Subcutaneous abdominal adipose tissue (tissue), 5 donors: ENCODE data around the gene LMBRD1.

ENCODE experiments used
- H3K27ac ChIP-seq: one replicate; pipeline ENCODE4 v1.7.0; 2013; ENCODE audit warnings: low read depth, mild to moderate bottlenecking, inconsistent platforms, low read length, moderate library complexity
- H3K27me3 ChIP-seq, 5 donors: one replicate each; pipeline ENCODE4 v1.7.0; 2013; ENCODE audit warnings: low read length in 5 of 5, inconsistent platforms in 1 of 5; ENCODE audit not compliant: control insufficient read depth in 5 of 5, insufficient read depth in 4 of 5
- H3K36me3 ChIP-seq, 5 donors: one replicate each; pipeline ENCODE4 v1.7.0; 2013; ENCODE audit warnings: low read length in 5 of 5; ENCODE audit not compliant: control insufficient read depth in 5 of 5, insufficient read depth in 5 of 5
- H3K4me1 ChIP-seq, 5 donors: one replicate each; pipeline ENCODE4 v1.7.0; 2013; ENCODE audit warnings: low read length in 5 of 5, mild to moderate bottlenecking in 3 of 5, moderate library complexity in 1 of 5; ENCODE audit not compliant: control insufficient read depth in 5 of 5, insufficient read depth in 5 of 5
- H3K4me3 ChIP-seq, 5 donors: one replicate each; pipeline ENCODE4 v1.7.0; 2013; ENCODE audit warnings: low read length in 5 of 5, low read depth in 1 of 5
- H3K9ac ChIP-seq, 5 donors: one replicate each; pipeline ENCODE4 v1.7.0; 2013; ENCODE audit warnings: low read length in 5 of 5, mild to moderate bottlenecking in 4 of 5, moderate library complexity in 3 of 5
- H3K9me3 ChIP-seq, 5 donors: one replicate each; pipeline ENCODE4 v1.7.0; 2013; ENCODE audit warnings: low read length in 5 of 5; ENCODE audit not compliant: control insufficient read depth in 5 of 5
- donor health status: healthy.
- donor health status: healthy.
- donor health status: healthy.
- donor health status: healthy.
- donor health status: healthy.

The LMBRD1 gene

GRCh38 chr6:69665437-69665836 lies 131.4 kb downstream of the LMBRD1 start:
- peaks cover 0 to 7% (median 3%) of the 10 kb centered on the region in 5 donors for H3K36me3 ChIP-seq
- peaks cover 0 to 3% (median 0%) of the 10 kb centered on the region in 5 donors for H3K4me1 ChIP-seq
- H3K4me3 ChIP-seq = no peak overlapping the region
- H3K9ac ChIP-seq = no peak overlapping the region
- no peaks in the 10 kb centered on the region for H3K27me3 ChIP-seq
- H3K27ac ChIP-seq = no peak overlapping the region
- no peaks in the 10 kb centered on the region for H3K9me3 ChIP-seq

- Histone ChIP-seq H3K27ac (no peak overlapping the region), H3K9ac (no peak overlapping the region), H3K9me3 (no peaks in the 10 kb centered on the region), H3K36me3 (no peaks in the 10 kb centered on the region), H3K4me3 (no peak overlapping the region), H3K4me1 (peaks cover 0 to 3% (median 0%) of the 10 kb centered on the region in 5 donors), H3K27me3 (no peaks in the 10 kb centered on the region)
These were observed 132.3 kb downstream of the LMBRD1 start for GRCh38 chr6:69664551-69664950.

GRCh38 chr6:69663215-69663614 lies 133.6 kb downstream of the LMBRD1 start:
- Histone ChIP-seq H3K4me1 (peaks cover 0 to 3% (median 0%) of the 10 kb centered on the region in 5 donors), H3K27me3 (no peaks in the 10 kb centered on the region), H3K9me3 (peaks cover 0 to 11% (median 8%) of the 10 kb centered on the region in 5 donors), H3K27ac (no peak overlapping the region), H3K9ac (no peak overlapping the region), H3K36me3 (no peaks in the 10 kb centered on the region), H3K4me3 (no peak overlapping the region)

GRCh38 chr6:69650703-69651102 lies 146.1 kb downstream of the LMBRD1 start:
- H3K9me3 ChIP-seq = no peaks in the 10 kb centered on the region
- no peaks in the 10 kb centered on the region for H3K4me1 ChIP-seq
- H3K27ac ChIP-seq = no peak overlapping the region

GRCh38 chr6:69647726-69648125 lies 149.1 kb downstream of the LMBRD1 start:
- H3K27ac ChIP-seq = no peak overlapping the region
- peaks cover 0 to 3% (median 0%) of the 10 kb centered on the region in 5 donors for H3K9me3 ChIP-seq
- H3K4me3 ChIP-seq = no peak overlapping the region
- no peaks in the 10 kb centered on the region for H3K27me3 ChIP-seq
- H3K9ac ChIP-seq = no peak overlapping the region
- H3K36me3 ChIP-seq = no peaks in the 10 kb centered on the region
- H3K4me1 ChIP-seq = no peaks in the 10 kb centered on the region

More at GRCh38 chr6:69650703-69651102, 146.1 kb downstream of the LMBRD1 start:
- Histone ChIP-seq H3K36me3 (no peaks in the 10 kb centered on the region), H3K9ac (no peak overlapping the region), H3K4me3 (no peak overlapping the region), H3K27me3 (no peaks in the 10 kb centered on the region)

GRCh38 chr6:69643688-69644087 lies 153.1 kb downstream of the LMBRD1 start:
- H3K4me3 ChIP-seq = no peak overlapping the region
- peaks cover 0 to 2% (median 0%) of the 10 kb centered on the region in 5 donors for H3K27me3 ChIP-seq

GRCh38 chr6:69632932-69633331 lies 163.9 kb downstream of the LMBRD1 start:
- H3K9ac ChIP-seq = no peak overlapping the region
- peaks cover 0 to 5% (median 0%) of the 10 kb centered on the region in 5 donors for H3K9me3 ChIP-seq
- no peak overlapping the region for H3K4me3 ChIP-seq
- H3K27me3 ChIP-seq = no peaks in the 10 kb centered on the region
- H3K27ac ChIP-seq = no peak overlapping the region
- H3K36me3 ChIP-seq = no peaks in the 10 kb centered on the region
- no peaks in the 10 kb centered on the region for H3K4me1 ChIP-seq

More at GRCh38 chr6:69643688-69644087, 153.1 kb downstream of the LMBRD1 start:
- Histone ChIP-seq H3K9ac (no peak overlapping the region), H3K9me3 (peaks cover 0 to 3% (median 0%) of the 10 kb centered on the region in 5 donors), H3K27ac (no peak overlapping the region), H3K4me1 (no peaks in the 10 kb centered on the region), H3K36me3 (no peaks in the 10 kb centered on the region)

- no peak overlapping the region for H3K27ac ChIP-seq
- no peak overlapping the region for H3K9ac ChIP-seq
- H3K36me3 ChIP-seq = no peaks in the 10 kb centered on the region
- H3K4me3 ChIP-seq = no peak overlapping the region
- no peaks in the 10 kb centered on the region for H3K4me1 ChIP-seq
- no peaks in the 10 kb centered on the region for H3K27me3 ChIP-seq
- peaks cover 0 to 5% (median 0%) of the 10 kb centered on the region in 5 donors for H3K9me3 ChIP-seq
These were observed 165.1 kb downstream of the LMBRD1 start for GRCh38 chr6:69631552-69632346.

GRCh38 chr6:69630767-69631166 lies 166.0 kb downstream of the LMBRD1 start:
- Histone ChIP-seq H3K4me1 (no peaks in the 10 kb centered on the region), H3K27ac (no peak overlapping the region), H3K4me3 (no peak overlapping the region), H3K9me3 (peaks cover 0 to 5% (median 0%) of the 10 kb centered on the region in 5 donors), H3K36me3 (no peaks in the 10 kb centered on the region), H3K9ac (no peak overlapping the region), H3K27me3 (no peaks in the 10 kb centered on the region)

- Histone ChIP-seq H3K4me1 (no peaks in the 10 kb centered on the region), H3K36me3 (no peaks in the 10 kb centered on the region), H3K9me3 (peaks cover 0 to 5% (median 0%) of the 10 kb centered on the region in 5 donors), H3K4me3 (no peak overlapping the region), H3K9ac (no peak overlapping the region), H3K27me3 (no peaks in the 10 kb centered on the region), H3K27ac (no peak overlapping the region)
These were observed 169.2 kb downstream of the LMBRD1 start for GRCh38 chr6:69627625-69628024.
